HG03064 (cell line): ENCODE results near the gene LHX6.

ENCODE experiments used
- ATAC-seq: cut with Tn5 transposase; IDR thresholded peaks from one replicate; pipeline ENCODE4 v1.9.1; 2021; ENCODE audit warnings: low read depth; ENCODE audit not compliant: unreplicated experiment

The LHX6 gene

GRCh38 chr9:122216798-122217418, 11.8 kb downstream of the LHX6 start:
- ATAC-seq: no peak

DNA sequence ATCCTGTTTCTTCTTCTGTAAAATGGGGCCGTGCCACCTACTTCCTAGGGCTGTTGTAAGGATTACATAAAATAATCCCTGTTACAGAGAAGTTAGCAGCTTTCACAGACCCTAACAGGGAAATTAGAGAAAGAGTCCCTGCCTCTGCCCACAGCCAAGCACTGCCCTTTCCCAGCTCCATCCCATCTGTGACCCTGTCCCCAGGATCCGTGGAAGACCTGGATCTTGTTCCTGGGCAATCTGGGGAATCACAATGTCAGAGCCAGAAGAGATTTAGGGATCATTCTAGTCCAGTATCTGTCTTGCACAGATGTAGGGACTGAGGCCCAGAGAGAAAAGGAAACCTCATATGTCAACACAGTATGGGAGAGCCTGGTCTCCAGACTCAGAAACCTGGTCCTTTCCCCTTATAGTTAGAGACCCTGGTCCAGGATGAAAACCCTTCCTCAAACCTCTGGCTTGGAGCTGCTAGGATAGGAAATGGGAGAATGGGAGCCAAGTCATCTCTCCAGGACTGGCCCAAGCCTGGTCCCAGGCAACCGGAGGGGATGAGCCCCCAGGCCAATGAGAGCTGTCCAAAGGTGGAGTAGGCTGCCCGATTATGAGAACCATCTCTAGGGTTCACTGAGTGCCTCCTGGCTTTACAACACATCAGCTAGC, 12.5 kb downstream of the LHX6 start:
- ATAC-seq: no peak

- no peak for ATAC-seq
Observed at GRCh38 chr9:122215663-122216062, 13.1 kb downstream of the LHX6 start.

DNA sequence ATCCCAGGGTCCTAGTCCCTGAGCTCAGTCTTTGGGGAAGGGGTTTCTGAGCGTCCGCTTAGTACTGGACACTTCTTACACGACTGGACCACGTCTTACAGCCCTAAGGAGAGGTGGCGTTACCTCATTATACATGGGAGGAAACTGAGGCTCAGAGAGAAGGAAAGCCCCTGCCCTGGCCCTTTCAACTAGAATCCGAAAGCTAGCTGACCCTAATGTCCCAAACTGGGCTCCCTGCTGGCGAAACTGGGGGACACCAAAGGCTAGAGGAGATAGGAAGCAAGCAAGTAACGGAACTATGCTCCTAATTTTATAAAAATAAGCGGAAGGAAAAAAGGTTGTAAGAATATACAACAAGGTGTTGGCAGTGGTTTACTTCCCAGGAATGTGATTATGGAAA, 14.2 kb downstream of the LHX6 start:
- ATAC-seq: no peak

DNA sequence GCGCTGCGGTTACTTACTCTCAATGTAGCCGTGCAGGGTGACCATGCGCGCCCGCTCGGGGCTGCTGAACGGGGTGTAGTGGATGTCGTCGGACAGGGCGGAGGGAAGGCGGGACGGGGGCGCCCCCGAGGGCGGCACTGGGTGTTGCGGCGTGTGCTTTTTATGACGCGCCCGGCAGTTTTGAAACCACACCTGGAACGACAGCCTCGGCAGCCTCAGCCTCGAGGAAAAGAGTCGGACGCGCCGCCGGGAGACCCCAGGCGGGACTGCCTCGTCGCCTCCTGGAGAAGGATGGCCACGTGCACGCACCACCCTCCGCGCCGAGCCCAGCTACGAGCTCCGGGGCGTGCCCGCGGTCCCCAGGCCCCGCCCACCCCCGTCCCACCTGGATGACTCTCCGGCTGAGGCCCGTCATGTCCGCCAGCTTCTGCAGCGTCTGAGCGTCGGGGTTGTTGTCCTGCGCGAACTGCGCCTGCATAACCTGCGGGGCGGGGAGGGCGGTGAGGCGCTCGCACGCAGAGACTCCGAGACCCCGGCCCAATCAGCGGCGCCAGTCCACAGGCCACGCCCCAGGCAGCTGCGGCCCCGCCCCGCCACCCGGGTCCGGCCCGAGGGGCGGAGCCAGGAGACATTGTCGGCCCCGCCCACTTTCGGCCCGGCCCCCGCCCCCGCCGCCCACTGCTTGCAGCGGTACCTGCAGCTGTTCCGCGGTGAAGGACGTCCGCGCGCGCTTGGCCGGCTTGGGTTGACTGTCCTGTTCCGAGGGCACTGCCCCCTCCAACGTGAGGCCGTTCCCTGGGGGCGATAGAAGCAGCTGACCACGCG, 15.0 kb downstream of the LHX6 start:
- no peak for ATAC-seq

- ATAC-seq: no peak
Observed at GRCh38 chr9:122213102-122213588, 15.6 kb downstream of the LHX6 start.

DNA sequence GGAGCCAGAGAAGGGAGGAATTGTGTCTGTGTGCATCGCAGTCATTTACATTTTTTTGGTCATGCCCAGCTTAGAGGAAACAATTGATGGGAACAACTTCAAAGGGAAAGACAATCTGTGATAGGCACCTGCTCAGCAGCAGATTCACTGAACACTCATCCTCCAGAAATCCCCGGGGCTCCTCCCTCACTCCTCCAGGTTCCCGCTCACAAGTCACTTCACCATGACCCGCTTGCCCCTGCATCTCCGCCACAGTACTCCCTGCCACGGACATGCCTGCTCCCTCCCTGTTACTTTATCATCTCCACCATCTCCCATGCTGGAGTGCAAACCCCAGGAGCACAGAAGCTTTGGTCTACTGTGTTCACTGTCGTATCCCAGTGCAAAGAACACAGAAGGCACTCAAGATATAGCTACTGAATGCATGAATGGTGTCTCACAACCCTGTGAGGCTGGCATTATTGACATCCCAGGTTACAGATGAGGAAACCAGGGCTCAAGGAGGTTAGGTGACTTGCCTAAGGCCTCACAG, 16.2 kb downstream of the LHX6 start:
- ATAC-seq: no peak

- ATAC-seq: no peak
Observed at GRCh38 chr9:122209451-122209850, 19.3 kb downstream of the LHX6 start.

DNA sequence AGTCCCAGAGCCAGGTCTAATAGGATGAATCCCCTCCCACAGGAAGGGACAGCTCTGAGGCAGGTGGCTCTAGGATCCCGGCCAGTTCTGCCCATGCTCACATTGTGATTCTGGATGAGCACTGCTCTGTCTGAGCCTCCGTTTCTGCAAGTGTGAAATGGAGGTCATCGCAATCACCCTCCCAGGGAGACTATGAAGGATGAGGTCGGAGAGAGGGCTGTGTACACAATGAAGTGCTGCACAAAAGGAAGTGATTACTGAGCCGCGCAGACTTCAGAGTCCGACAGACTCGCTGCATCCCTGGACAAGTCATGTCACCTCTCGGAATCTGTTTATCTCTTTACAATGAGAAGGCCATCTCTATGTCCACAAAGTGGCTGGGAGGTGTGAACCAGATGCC, 21.7 kb downstream of the LHX6 start:
- no peak for ATAC-seq

DNA sequence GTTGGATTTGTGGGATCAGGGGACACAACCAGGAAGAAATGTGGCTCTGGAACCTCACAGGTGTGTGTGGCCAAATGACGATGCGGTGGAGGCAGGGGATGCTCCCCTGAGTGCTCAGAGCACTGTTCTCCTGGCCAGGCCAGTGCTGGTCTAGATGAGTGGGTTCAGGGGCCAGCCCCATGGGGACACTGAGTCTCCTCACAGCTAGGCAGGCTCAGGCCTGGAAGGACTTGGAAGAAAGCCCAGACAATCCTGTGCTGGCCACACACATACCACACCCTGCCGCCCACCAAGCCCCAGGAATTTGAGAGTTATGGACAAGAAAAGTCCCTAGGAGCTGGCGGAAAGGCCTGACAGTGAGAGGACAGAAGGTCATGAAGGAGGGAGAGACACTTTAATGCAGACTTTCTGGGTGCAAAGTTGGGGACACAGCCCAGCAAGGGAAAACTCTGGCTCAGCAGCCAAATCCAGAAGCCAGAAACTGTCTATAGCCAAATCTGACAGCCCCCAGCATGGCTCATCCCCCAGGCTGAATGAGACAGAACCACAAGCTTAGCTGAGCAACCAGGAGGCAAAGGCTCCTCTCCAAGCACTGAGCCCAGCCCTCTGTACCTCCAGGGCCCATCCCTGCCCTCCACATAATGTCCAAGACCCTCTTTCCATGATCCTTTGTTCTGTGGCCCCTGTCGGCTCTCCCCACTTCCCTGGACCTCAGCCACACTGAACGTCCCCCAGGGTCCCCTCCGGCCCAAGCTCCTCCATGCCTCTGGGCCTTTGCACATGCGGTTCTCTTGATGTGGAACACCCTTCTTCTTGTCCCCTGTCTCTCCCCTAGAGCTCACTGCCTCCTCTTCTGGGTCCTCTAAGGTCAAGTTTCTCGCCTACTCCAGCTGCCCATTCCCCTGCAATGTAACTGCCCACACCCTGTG, 22.4 kb downstream of the LHX6 start:
- no peak for ATAC-seq

DNA sequence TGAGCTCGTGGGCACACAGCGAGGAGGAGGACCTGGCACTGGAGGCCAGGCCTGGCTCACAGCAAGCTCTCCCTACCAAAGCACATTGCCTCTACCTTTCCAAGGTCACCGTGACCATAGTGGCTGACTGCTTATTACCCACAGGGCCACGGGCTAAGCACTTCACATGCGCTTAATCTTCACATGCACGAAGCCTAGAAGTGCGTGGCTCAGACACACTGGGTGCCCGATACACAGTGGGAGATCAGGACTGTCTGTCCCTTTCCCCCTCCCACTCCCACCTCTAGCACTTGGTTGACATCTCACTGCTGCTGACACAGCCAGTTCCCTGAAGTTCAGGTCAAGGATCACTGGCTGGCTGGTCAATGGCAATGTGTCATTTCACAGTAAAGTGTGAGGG, 23.6 kb downstream of the LHX6 start:
- no peak for ATAC-seq

DNA sequence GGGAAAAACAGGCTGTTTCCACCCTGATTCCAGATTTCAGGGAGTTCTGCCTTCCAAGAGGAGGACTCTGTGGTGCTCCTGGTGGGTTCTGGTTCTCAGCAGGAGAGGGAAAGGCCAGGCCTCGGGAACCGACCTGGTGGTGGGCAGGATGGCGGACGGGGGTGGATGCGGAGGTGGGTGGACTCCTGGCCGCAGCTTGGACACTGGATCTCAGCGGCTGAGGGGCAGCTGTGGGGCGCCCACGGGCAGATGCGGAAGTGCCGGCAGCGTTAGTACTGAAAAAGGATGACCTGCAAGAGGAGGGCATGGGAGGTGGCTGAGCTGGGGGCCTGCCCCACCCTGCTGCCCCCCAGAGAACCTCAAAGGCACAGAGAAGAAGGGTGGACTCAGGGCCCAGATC, 24.3 kb downstream of the LHX6 start:
- ATAC-seq: no peak

DNA sequence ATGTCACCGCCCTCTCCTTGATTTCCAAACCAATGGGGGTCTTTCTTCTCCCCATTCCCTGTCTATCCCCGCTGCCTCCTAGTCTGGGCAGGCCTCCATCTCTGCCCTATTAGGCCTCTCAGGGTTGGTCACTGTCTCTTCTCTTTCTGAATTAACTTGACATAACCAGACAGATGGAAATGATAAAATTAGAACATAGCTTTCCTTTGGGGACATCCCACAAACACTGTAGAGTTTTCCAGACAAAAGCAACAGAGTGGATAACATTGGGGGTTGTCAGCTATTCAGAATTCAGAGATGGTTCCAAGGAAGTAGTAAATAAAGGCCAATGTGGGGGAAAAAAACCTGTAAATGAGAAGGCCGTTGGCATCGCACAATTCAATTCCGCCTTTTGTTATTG, 24.7 kb downstream of the LHX6 start:
- no peak for ATAC-seq

DNA sequence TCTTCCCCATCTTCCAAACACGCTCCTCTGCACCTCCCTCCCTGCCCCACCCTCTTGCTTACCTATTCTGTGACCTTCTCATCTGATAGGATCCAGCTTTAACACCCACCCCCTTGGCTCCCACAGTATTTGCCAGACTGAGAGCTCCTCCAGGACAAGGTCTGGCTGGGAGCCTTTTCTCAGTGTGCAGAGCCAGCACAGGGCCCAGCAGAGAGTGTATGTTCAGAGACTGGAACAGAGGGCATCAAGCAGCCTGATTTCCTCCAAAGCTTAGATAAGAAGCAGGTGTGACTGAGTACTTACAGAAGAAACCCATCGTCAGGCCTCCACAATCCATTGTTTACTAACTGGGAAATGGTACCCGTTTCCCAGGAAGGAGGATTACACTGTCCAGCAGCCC, 26.6 kb downstream of the LHX6 start:
- no peak for ATAC-seq

GRCh38 chr9:122201641-122202040, 27.1 kb downstream of the LHX6 start:
- ATAC-seq: no peak

GRCh38 chr9:122200960-122201595, 27.7 kb downstream of the LHX6 start:
- ATAC-seq: no peak

GRCh38 chr9:122197882-122198281, 30.9 kb downstream of the LHX6 start:
- no peak for ATAC-seq

- ATAC-seq: no peak
Observed at GRCh38 chr9:122197426-122197825, 31.3 kb downstream of the LHX6 start.

GRCh38 chr9:122195875-122196274, 32.9 kb downstream of the LHX6 start:
- no peak for ATAC-seq

DNA sequence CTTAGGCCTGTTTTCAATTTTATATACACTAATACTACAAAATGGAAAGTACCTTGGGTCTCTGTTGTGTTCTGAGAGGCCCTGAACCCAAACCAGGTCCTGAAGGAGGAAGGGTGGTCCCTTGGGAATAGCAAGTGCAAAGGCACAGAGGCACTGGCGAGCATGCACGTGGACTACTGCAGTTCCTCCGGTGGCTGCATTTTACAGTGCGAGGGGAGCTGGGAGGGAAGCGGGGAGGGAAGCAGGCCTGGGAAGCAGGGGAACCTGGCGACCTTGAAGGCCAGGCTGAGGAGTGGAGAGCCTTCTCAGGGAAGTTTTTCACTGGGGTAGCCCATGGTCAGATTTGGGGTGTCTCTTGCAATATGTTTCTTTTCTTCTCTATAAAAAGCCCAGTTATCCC, 35.1 kb downstream of the LHX6 start:
- ATAC-seq: no peak
